PFSK-1 (cell line): Measurements from ENCODE around the gene ZFAND3.

Experiments
- TAF1 ChIP-seq: IDR thresholded peaks from 2 replicates; pipeline ENCODE4 v1.6.1; 2012; ENCODE audit warnings: low read length, control low read depth, borderline replicate concordance; ENCODE audit not compliant: insufficient read depth
- TF ChIP-seq, protein P1 (sequence below), 2 experiments: IDR thresholded peaks; 2 replicates each; pipeline versions ENCODE4 v1.6.1 to v1.8.0; 2011 to 2012; ENCODE audit warnings: low read depth in 2 of 2, low read length in 2 of 2, control low read depth in 1 of 2, inconsistent platforms in 1 of 2, mild to moderate bottlenecking in 1 of 2, moderate library complexity in 1 of 2; ENCODE audit not compliant: insufficient read depth in 1 of 2

DNA sequence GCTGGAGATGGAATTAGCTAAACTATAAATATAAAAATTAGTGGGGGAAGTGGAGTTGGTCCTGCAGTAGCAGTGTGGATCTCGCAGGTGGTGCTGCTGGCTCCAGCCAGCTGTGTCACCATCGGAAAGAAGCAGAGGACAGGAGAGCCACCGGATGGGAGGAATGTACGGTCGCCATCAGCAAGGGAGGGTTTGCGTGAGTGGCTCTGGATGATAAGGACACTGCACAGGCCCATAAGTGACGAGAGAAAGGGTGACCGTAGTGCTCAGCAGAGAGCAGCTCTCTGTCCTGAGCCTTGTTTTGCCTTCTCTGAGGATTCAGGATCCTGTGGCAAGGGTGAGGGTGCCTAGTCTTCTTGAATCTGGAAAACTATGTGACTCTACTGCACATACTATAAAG lies 378.7 kb downstream of the ZFAND3 start:
- TF ChIP-seq, protein P1, sequence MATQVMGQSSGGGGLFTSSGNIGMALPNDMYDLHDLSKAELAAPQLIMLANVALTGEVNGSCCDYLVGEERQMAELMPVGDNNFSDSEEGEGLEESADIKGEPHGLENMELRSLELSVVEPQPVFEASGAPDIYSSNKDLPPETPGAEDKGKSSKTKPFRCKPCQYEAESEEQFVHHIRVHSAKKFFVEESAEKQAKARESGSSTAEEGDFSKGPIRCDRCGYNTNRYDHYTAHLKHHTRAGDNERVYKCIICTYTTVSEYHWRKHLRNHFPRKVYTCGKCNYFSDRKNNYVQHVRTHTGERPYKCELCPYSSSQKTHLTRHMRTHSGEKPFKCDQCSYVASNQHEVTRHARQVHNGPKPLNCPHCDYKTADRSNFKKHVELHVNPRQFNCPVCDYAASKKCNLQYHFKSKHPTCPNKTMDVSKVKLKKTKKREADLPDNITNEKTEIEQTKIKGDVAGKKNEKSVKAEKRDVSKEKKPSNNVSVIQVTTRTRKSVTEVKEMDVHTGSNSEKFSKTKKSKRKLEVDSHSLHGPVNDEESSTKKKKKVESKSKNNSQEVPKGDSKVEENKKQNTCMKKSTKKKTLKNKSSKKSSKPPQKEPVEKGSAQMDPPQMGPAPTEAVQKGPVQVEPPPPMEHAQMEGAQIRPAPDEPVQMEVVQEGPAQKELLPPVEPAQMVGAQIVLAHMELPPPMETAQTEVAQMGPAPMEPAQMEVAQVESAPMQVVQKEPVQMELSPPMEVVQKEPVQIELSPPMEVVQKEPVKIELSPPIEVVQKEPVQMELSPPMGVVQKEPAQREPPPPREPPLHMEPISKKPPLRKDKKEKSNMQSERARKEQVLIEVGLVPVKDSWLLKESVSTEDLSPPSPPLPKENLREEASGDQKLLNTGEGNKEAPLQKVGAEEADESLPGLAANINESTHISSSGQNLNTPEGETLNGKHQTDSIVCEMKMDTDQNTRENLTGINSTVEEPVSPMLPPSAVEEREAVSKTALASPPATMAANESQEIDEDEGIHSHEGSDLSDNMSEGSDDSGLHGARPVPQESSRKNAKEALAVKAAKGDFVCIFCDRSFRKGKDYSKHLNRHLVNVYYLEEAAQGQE (IDR thresholded peaks at IDR 0.05; ENCODE audit: insufficient read depth in 1 of 2, low read depth in 2 of 2, low read length in 2 of 2) = no peak
- no peak for TF ChIP-seq TAF1
